B cell (primary cell): ENCODE data around the gene GPX7.

Experiments used
- EZH2 ChIP-seq: IDR thresholded peaks from 2 replicates; pipeline ENCODE4 v1.6.1; 2012; ENCODE audit warnings: borderline replicate concordance, low read depth, mild to moderate bottlenecking, moderate library complexity, low read length; ENCODE audit not compliant: insufficient read depth, poor library complexity, severe bottlenecking
- TF ChIP-seq, protein P1 (sequence below): fragments of 200-600 bp; IDR thresholded peaks from one replicate; pipeline ENCODE4 v1.8.0; 2022; ENCODE audit warnings: antibody characterized with exemption, mild to moderate bottlenecking

DNA sequence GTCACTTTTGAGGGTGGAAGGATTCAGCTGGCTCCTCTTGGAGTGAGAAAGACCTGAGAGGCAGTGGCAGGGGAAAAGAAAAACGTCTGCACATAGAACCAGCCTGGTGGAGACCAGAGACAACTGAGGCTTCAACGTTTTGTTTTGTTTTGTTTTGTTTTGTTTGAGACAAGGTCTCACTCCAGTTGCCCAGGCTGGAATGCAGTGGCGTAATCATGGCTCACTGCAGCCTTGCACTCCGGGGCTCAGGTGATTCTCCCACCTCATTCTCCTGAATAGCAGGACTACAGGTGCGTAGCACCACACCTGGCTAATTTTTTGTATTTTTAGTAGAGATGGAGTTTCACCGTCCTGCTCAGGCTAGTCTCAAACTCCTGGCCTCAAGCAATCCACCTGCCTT, 43.1 kb downstream of the GPX7 start:
- TF ChIP-seq, protein P1, sequence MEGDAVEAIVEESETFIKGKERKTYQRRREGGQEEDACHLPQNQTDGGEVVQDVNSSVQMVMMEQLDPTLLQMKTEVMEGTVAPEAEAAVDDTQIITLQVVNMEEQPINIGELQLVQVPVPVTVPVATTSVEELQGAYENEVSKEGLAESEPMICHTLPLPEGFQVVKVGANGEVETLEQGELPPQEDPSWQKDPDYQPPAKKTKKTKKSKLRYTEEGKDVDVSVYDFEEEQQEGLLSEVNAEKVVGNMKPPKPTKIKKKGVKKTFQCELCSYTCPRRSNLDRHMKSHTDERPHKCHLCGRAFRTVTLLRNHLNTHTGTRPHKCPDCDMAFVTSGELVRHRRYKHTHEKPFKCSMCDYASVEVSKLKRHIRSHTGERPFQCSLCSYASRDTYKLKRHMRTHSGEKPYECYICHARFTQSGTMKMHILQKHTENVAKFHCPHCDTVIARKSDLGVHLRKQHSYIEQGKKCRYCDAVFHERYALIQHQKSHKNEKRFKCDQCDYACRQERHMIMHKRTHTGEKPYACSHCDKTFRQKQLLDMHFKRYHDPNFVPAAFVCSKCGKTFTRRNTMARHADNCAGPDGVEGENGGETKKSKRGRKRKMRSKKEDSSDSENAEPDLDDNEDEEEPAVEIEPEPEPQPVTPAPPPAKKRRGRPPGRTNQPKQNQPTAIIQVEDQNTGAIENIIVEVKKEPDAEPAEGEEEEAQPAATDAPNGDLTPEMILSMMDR, result no peak
- no peak for TF ChIP-seq EZH2
